ENCODE results near the gene NFIL3. TPM values are rescaled to one million over a fixed set of nuclear protein-coding genes. Genes with fewer than 3 reads are reported as not detected.

NFIL3 gene
- polyA plus RNA-seq, 1 of the 3 experiments (the other 2 are of a cell fraction): 9.3 TPM

DNA sequence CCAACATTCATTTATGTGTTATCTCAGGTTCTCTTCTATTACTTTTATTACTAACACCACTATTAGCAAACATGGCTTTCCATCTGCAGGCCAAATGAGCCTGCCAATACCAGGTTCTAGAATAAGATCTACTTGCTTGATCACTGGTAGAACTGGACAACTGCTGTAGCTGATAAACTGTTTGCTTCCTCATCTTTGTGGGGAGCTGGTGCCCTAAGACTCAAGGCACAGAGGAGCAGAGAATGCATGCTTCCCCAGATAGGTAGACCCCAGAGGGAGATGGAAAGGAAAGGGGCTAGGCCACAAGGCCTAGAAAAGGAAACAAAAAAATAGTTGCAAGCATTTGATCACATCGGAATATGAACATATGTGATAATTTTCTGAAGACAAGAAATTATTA, 31.2 kb downstream of the NFIL3 start:
- Histone ChIP-seq H3K27me3 (ENCODE audit: insufficient read depth) (no peaks in the 10 kb centered on the region), H3K4me1 (ENCODE audit: control insufficient read depth in 1 of 2, insufficient read depth in 2 of 2, low read depth in 1 of 2, low read length in 1 of 2) (peaks cover 0 to 13% of the 10 kb centered on the region in 2 experiments; a peak in 2 of 4 replicates), H3K9me2 (no peaks in the 10 kb centered on the region), H3K79me2 (ENCODE audit: insufficient read depth) (no peaks in the 10 kb centered on the region), H3K4me2 (no peak overlapping the region), H2AFZ (ENCODE audit: low read depth) (no peak overlapping the region), H3K27ac (ENCODE audit: low read depth in 2 of 2, low read length in 1 of 2) (no peak overlapping the region), H3K4me3 (ENCODE audit: low read depth in 2 of 2, low read length in 1 of 2) (no peak overlapping the region), H3K9ac (no peak overlapping the region), H3K9me3 (no peaks in the 10 kb centered on the region), H4K20me1 (ENCODE audit: insufficient read depth) (no peaks in the 10 kb centered on the region), H3F3A (replicated peaks; ENCODE audit: insufficient read depth) (peaks cover 16% of the 10 kb centered on the region), H3K36me3 (replicated peaks in 1 of 2; ENCODE audit: control insufficient read depth in 1 of 2, insufficient read depth in 2 of 2, low read length in 1 of 2) (no peaks in the 10 kb centered on the region)
- TF ChIP-seq NRF1 (IDR thresholded peaks at IDR 0.05; ENCODE audit: low read depth, low read length) (no peak), ELF1 (IDR thresholded peaks at IDR 0.05) (no peak), FOXM1 (IDR thresholded peaks at IDR 0.05; ENCODE audit: low read depth) (no peak), FOSL2 (IDR thresholded peaks at IDR 0.05; ENCODE audit: borderline replicate concordance, low read depth) (no peak), MXI1 (IDR thresholded peaks at IDR 0.05; ENCODE audit: low read depth, low read length) (no peak)
- TF ChIP-seq, protein P1, sequence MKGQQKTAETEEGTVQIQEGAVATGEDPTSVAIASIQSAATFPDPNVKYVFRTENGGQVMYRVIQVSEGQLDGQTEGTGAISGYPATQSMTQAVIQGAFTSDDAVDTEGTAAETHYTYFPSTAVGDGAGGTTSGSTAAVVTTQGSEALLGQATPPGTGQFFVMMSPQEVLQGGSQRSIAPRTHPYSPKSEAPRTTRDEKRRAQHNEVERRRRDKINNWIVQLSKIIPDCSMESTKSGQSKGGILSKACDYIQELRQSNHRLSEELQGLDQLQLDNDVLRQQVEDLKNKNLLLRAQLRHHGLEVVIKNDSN (IDR thresholded peaks at IDR 0.05; ENCODE audit: borderline replicate concordance, low read depth): no peak
- TF ChIP-seq, protein P2, sequence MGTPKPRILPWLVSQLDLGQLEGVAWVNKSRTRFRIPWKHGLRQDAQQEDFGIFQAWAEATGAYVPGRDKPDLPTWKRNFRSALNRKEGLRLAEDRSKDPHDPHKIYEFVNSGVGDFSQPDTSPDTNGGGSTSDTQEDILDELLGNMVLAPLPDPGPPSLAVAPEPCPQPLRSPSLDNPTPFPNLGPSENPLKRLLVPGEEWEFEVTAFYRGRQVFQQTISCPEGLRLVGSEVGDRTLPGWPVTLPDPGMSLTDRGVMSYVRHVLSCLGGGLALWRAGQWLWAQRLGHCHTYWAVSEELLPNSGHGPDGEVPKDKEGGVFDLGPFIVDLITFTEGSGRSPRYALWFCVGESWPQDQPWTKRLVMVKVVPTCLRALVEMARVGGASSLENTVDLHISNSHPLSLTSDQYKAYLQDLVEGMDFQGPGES (IDR thresholded peaks at IDR 0.05; ENCODE audit: low read depth, low read length): no peak
- TF ChIP-seq, protein P3, sequence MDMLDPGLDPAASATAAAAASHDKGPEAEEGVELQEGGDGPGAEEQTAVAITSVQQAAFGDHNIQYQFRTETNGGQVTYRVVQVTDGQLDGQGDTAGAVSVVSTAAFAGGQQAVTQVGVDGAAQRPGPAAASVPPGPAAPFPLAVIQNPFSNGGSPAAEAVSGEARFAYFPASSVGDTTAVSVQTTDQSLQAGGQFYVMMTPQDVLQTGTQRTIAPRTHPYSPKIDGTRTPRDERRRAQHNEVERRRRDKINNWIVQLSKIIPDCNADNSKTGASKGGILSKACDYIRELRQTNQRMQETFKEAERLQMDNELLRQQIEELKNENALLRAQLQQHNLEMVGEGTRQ (IDR thresholded peaks at IDR 0.05; ENCODE audit: borderline replicate concordance, low read depth, low read length): no peak
- TF ChIP-seq, protein P4, sequence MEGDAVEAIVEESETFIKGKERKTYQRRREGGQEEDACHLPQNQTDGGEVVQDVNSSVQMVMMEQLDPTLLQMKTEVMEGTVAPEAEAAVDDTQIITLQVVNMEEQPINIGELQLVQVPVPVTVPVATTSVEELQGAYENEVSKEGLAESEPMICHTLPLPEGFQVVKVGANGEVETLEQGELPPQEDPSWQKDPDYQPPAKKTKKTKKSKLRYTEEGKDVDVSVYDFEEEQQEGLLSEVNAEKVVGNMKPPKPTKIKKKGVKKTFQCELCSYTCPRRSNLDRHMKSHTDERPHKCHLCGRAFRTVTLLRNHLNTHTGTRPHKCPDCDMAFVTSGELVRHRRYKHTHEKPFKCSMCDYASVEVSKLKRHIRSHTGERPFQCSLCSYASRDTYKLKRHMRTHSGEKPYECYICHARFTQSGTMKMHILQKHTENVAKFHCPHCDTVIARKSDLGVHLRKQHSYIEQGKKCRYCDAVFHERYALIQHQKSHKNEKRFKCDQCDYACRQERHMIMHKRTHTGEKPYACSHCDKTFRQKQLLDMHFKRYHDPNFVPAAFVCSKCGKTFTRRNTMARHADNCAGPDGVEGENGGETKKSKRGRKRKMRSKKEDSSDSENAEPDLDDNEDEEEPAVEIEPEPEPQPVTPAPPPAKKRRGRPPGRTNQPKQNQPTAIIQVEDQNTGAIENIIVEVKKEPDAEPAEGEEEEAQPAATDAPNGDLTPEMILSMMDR (IDR thresholded peaks at IDR 0.05): no peak
- POLR2A ChIA-PET: no interaction called here
- DNase-seq: no peak
- 92% methylated on average over 1 of the region's 1 CpG for WGBS (ENCODE audit: low lambda C conversion rate)
- CTCF ChIA-PET: interaction anchor here (0.9 kb wide), 1 partner anchor 27 kb away, joined by 3 read pairs; no protein-coding TSS in a partner anchor

DNA sequence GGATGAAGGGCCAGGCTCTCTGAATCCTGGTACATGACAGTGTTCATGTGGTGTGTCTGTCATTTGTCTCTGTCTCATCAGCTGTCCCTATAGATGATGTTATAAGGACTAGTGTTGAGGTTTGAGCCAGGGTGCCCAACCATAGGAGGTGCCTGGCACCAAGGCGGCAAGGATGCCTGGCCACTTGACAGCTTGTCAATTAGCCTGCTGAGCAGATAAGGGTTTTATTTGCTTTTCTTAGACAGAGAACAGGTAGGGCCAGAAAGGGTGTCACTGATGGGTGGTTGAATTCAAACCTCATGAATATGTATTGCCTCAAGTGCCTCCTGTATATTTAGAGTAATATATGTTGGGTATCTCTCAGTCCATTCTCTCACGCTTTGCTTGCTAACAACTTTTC, 31.8 kb downstream of the NFIL3 start:
- POLR2A ChIA-PET: no interaction called here
- H3K4me1 ChIP-seq (ENCODE audit: control insufficient read depth in 1 of 2, insufficient read depth in 2 of 2, low read depth in 1 of 2, low read length in 1 of 2): peaks cover 0 to 13% of the 10 kb centered on the region in 2 experiments; a peak in 2 of 4 replicates
- no peak overlapping the region for H3K9ac ChIP-seq
- no peak overlapping the region for H3K27ac ChIP-seq (ENCODE audit: low read depth in 2 of 2, low read length in 1 of 2)
- H3K36me3 ChIP-seq (replicated peaks in 1 of 2; ENCODE audit: control insufficient read depth in 1 of 2, insufficient read depth in 2 of 2, low read length in 1 of 2): no peaks in the 10 kb centered on the region
- no peak overlapping the region for H2AFZ ChIP-seq (ENCODE audit: low read depth)
- no peaks in the 10 kb centered on the region for H4K20me1 ChIP-seq (ENCODE audit: insufficient read depth)
- TF ChIP-seq RCOR1 (IDR thresholded peaks at IDR 0.05; ENCODE audit: low read length): no peak
- peaks cover 11% of the 10 kb centered on the region for H3F3A ChIP-seq (replicated peaks; ENCODE audit: insufficient read depth)
- no peaks in the 10 kb centered on the region for H3K9me2 ChIP-seq
- H3K4me2 ChIP-seq: no peak overlapping the region
- CTCF ChIA-PET: no interaction called here
- H3K27me3 ChIP-seq (ENCODE audit: insufficient read depth): no peaks in the 10 kb centered on the region
- H3K79me2 ChIP-seq (ENCODE audit: insufficient read depth): no peaks in the 10 kb centered on the region
- no peak overlapping the region for H3K4me3 ChIP-seq (ENCODE audit: low read depth in 2 of 2, low read length in 1 of 2)
- DNase-seq: no peak
- 91% methylated on average over 2 of the region's 2 CpGs for WGBS (ENCODE audit: low lambda C conversion rate)
- H3K9me3 ChIP-seq: no peaks in the 10 kb centered on the region

All from SK-N-SH (cell line).